H9 (cell line): ENCODE results near the gene GAGE13. TPM values are rescaled to one million over a fixed set of nuclear protein-coding genes. Genes with fewer than 3 reads are reported as not detected.

Experiments used
- DNase-seq: peaks from one replicate; pipeline ENCODE4 v3.0.0-alpha.2; 2017
- H2AFZ ChIP-seq: one replicate; pipeline ENCODE4 v1.6.1; 2013; ENCODE audit warnings: mild to moderate bottlenecking, low read length, control low read depth, moderate library complexity
- H2AK5ac ChIP-seq: 2 replicates; pipeline ENCODE4 v1.6.1; 2013; ENCODE audit warnings: low read length, control low read depth, mixed read lengths; ENCODE audit not compliant: insufficient read length
- H2BK120ac ChIP-seq: one replicate; pipeline ENCODE4 v1.6.1; 2013; ENCODE audit warnings: low read depth, mild to moderate bottlenecking, low read length, control low read depth, inconsistent platforms; ENCODE audit not compliant: poor library complexity, severe bottlenecking
- H2BK12ac ChIP-seq: 2 replicates; pipeline ENCODE4 v1.6.1; 2013; ENCODE audit warnings: low read length, control low read depth, mixed read lengths, low read depth; ENCODE audit not compliant: insufficient read length
- H2BK15ac ChIP-seq: 2 replicates; pipeline ENCODE4 v1.6.1; 2013; ENCODE audit warnings: low read depth, low read length, control low read depth
- H2BK20ac ChIP-seq: one replicate; pipeline ENCODE4 v1.6.1; 2013; ENCODE audit warnings: low read depth, mild to moderate bottlenecking, low read length, control low read depth, inconsistent platforms; ENCODE audit not compliant: poor library complexity, severe bottlenecking
- H2BK5ac ChIP-seq: 2 replicates; pipeline ENCODE4 v1.6.1; 2013; ENCODE audit warnings: low read length, control low read depth, mixed read lengths; ENCODE audit not compliant: insufficient read length
- H3K14ac ChIP-seq: 2 replicates; pipeline ENCODE4 v1.6.1; 2013; ENCODE audit warnings: low read length, control low read depth; ENCODE audit not compliant: insufficient read depth
- H3K18ac ChIP-seq: 2 replicates; pipeline ENCODE4 v1.6.1; 2013; ENCODE audit warnings: low read depth, mild to moderate bottlenecking, mixed read lengths, low read length, control low read depth; ENCODE audit not compliant: insufficient read length
- H3K23ac ChIP-seq: 2 replicates; pipeline ENCODE4 v1.6.1; 2013; ENCODE audit warnings: low read length, control low read depth, mixed read lengths, low read depth; ENCODE audit not compliant: insufficient read length
- H3K23me2 ChIP-seq: 2 replicates; pipeline ENCODE4 v1.6.1; 2013; ENCODE audit warnings: low read depth, mild to moderate bottlenecking, mixed read lengths, low read length, control low read depth; ENCODE audit not compliant: insufficient read length, poor library complexity, severe bottlenecking
- H3K27ac ChIP-seq: 2 replicates; pipeline ENCODE4 v1.5.1; 2013; ENCODE audit warnings: low read length, control low read depth, mixed read lengths, low read depth; ENCODE audit not compliant: insufficient read length
- H3K27me3 ChIP-seq: 2 replicates; pipeline ENCODE4 v1.6.1; 2013; ENCODE audit warnings: low read length, control low read depth, inconsistent platforms; ENCODE audit not compliant: insufficient read depth
- H3K4ac ChIP-seq: 2 replicates; pipeline ENCODE4 v1.6.1; 2013; ENCODE audit warnings: low read depth, mild to moderate bottlenecking, control low read depth, inconsistent platforms, low read length, moderate library complexity
- H3K4me1 ChIP-seq: 2 replicates; pipeline ENCODE4 v1.6.1; 2013; ENCODE audit warnings: low read length, control low read depth, inconsistent platforms; ENCODE audit not compliant: insufficient read depth
- H3K4me2 ChIP-seq: 2 replicates; pipeline ENCODE4 v1.6.1; 2013; ENCODE audit warnings: low read length, control low read depth, mixed read lengths; ENCODE audit not compliant: insufficient read length, insufficient read depth
- H3K56ac ChIP-seq: 2 replicates; pipeline ENCODE4 v1.6.1; 2013; ENCODE audit warnings: low read depth, mild to moderate bottlenecking, mixed read lengths, low read length, control low read depth; ENCODE audit not compliant: insufficient read length
- H3K79me1 ChIP-seq: 2 replicates; pipeline ENCODE4 v1.6.1; 2013; ENCODE audit warnings: low read depth, mild to moderate bottlenecking, moderate library complexity, low read length, control low read depth, inconsistent platforms; ENCODE audit not compliant: insufficient read depth, poor library complexity, severe bottlenecking
- H3K79me2 ChIP-seq: 2 replicates; pipeline ENCODE4 v1.6.1; 2013; ENCODE audit warnings: low read length, control low read depth, inconsistent platforms; ENCODE audit not compliant: insufficient read depth
- H3K9ac ChIP-seq: 2 replicates; pipeline ENCODE4 v1.6.1; 2013; ENCODE audit warnings: low read length, control low read depth, mixed read lengths; ENCODE audit not compliant: insufficient read length; ENCODE audit errors: extremely low read depth
- H3K9me3 ChIP-seq: one replicate; pipeline ENCODE4 v1.6.1; 2013; ENCODE audit warnings: low read depth, low read length, inconsistent platforms; ENCODE audit not compliant: control insufficient read depth
- H3T11ph ChIP-seq: one replicate; pipeline ENCODE4 v1.6.1; 2013; ENCODE audit warnings: mild to moderate bottlenecking, low read length, control low read depth, inconsistent platforms
- H4K20me1 ChIP-seq: one replicate; pipeline ENCODE4 v1.6.1; 2013; ENCODE audit not compliant: control insufficient read depth, insufficient read length, insufficient read depth
- H4K5ac ChIP-seq: 2 replicates; pipeline ENCODE4 v1.6.1; 2013; ENCODE audit warnings: low read depth, mild to moderate bottlenecking, mixed read lengths, low read length, control low read depth; ENCODE audit not compliant: insufficient read length
- H4K8ac ChIP-seq: replicated peaks from 2 replicates; pipeline ENCODE4 v1.6.1; 2013; ENCODE audit warnings: low read length, control low read depth, mixed read lengths, low read depth; ENCODE audit not compliant: insufficient read length
- H4K91ac ChIP-seq: 2 replicates; pipeline ENCODE4 v1.6.1; 2013; ENCODE audit warnings: low read depth, mild to moderate bottlenecking, moderate library complexity, mixed read lengths, low read length, control low read depth; ENCODE audit not compliant: insufficient read length
- H3K27ac Mint-ChIP-seq, 3 experiments: 2 replicates in 2 of 3; 3 replicates in 1 of 3; pipeline ENCODE4 v1.8.0; 2020 to 2021; ENCODE audit warnings: mixed read lengths in 3 of 3, mild to moderate bottlenecking in 1 of 3, moderate library complexity in 1 of 3
- H3K27me3 Mint-ChIP-seq: 2 replicates; pipeline ENCODE4 v1.8.0; 2021; ENCODE audit warnings: low read depth, mild to moderate bottlenecking, moderate library complexity, mixed read lengths
- H3K36me3 Mint-ChIP-seq, 3 experiments: 2 replicates in 2 of 3; 3 replicates in 1 of 3; pipeline ENCODE4 v1.8.0; 2020 to 2021; ENCODE audit warnings: low read depth in 3 of 3, mixed read lengths in 3 of 3; ENCODE audit not compliant: insufficient read depth in 1 of 3
- H3K4me1 Mint-ChIP-seq, 2 experiments: 2 replicates each; pipeline ENCODE4 v1.8.0; 2020; ENCODE audit warnings: mixed read lengths in 2 of 2
- H3K4me3 Mint-ChIP-seq, 2 experiments: 2 replicates in 1 of 2; 3 replicates in 1 of 2; pipeline ENCODE4 v1.8.0; 2020 to 2021; ENCODE audit warnings: mild to moderate bottlenecking in 2 of 2, mixed read lengths in 2 of 2, moderate library complexity in 1 of 2
- H3K9me3 Mint-ChIP-seq, 2 experiments: 2 replicates in 1 of 2; 3 replicates in 1 of 2; pipeline ENCODE4 v1.8.0; 2020; ENCODE audit warnings: mild to moderate bottlenecking in 2 of 2, mixed read lengths in 2 of 2, moderate library complexity in 1 of 2
- CTCF ChIP-seq: fragments of 200-600 bp; sonication (generic); conservative IDR thresholded peaks from 3 replicates; pipeline ENCODE4 v1.8.0; 2021; ENCODE audit warnings: antibody characterized with exemption, mild to moderate bottlenecking
- WGBS: extraction: QIAGEN DNeasy Blood & Tissue Kit; methylation state at CpG from one replicate; pipeline ENCODE4 v1.1.7; 2013; ENCODE audit warnings: missing lambda C conversion rate, low lambda C conversion rate, mixed read lengths; ENCODE audit not compliant: insufficient read length; ENCODE audit errors: extremely low coverage; 5-methylcytosine and 5-hydroxymethylcytosine counted together
- total RNA-seq: library from RNA; stranded (reverse); gene quantifications from 2 replicates; pipeline ENCODE4 v1.2.1, GENCODE V29; 2021

GAGE13 gene
- total RNA-seq, 1 experiment from 2014 or later, result not detected

DNA sequence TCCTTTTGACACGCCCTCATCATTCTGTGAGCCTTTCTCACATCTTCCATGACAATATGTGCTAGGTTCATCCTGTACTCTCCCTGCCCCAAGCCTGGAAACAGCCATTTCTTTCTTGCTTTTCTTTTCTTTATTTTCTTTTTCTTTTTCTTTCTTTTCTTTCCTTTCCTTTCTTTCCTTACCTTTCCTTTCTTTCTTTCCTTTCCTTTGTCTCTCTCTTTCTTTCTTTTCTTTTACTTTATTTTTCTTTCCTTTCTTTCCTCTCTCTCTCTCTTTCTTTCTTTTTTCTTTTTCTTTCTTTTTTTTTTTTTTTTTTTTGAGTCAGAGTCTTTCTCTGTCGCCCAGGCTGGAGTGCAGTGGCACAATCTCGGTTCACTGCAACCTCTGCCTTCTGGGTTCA, 47.2 kb upstream of the GAGE13 start:
- Histone ChIP-seq H4K5ac (no peak overlapping the region), H4K91ac (no peak overlapping the region), H3K56ac (no peak overlapping the region), H3K23me2 (no peaks in the 10 kb centered on the region), H3K79me1 (no peaks in the 10 kb centered on the region), H3K14ac (no peak overlapping the region), H4K20me1 (no peaks in the 10 kb centered on the region), H3K4ac (no peak overlapping the region), H3K9me3 (peaks cover 18% of the 10 kb centered on the region), H3K79me2 (no peaks in the 10 kb centered on the region), H2BK20ac (no peak overlapping the region), H3K23ac (no peak overlapping the region), H2BK15ac (no peak overlapping the region), H3K27me3 (no peaks in the 10 kb centered on the region), H3K4me1 (no peaks in the 10 kb centered on the region), H2AK5ac (no peak overlapping the region), H4K8ac (no peak overlapping the region), H2BK5ac (no peak overlapping the region), H2AFZ (no peak overlapping the region), H3K4me2 (no peak overlapping the region), H3K18ac (no peak overlapping the region), H3T11ph (no peak overlapping the region), H2BK120ac (no peak overlapping the region), H3K9ac (no peak overlapping the region), H2BK12ac (no peak overlapping the region), H3K27ac (no peak overlapping the region)
- H3K9me3 Mint-ChIP-seq, result peaks cover 66 to 69% of the 10 kb centered on the region in 2 experiments
- peaks cover 2% of the 10 kb centered on the region for H3K27me3 Mint-ChIP-seq
- no peak for DNase-seq
- peaks cover 4 to 11% of the 10 kb centered on the region in 2 experiments; a peak in 3 of 4 replicates for H3K4me1 Mint-ChIP-seq
- TF ChIP-seq CTCF, result no peak
- no peak overlapping the region for H3K27ac Mint-ChIP-seq
- H3K4me3 Mint-ChIP-seq, result no peak overlapping the region
- peaks cover 1 to 6% (median 4%) of the 10 kb centered on the region in 3 experiments; a peak in 6 of 7 replicates for H3K36me3 Mint-ChIP-seq
- no CpG with 5 or more reads among the region's 3 CpGs for WGBS
